CD4-positive, alpha-beta T cell (primary cell): ENCODE measurements around the gene MAST4. TPM values are rescaled to one million over a fixed set of nuclear protein-coding genes. Genes with fewer than 3 reads are reported as not detected.

Experiments
- ATAC-seq: fragments of 200-7000 bp; cut with Tn5 transposase; one replicate; pipeline ENCODE4 v1.10.0; 2022; ENCODE audit warnings: mild to moderate bottlenecking; ENCODE audit not compliant: poor library complexity
- CTCF ChIA-PET: fragments of 350-600 bp; sonication (Branson Sonifier 250); formaldehyde crosslinking; loops from one replicate; lab custom pipeline; 2021; ENCODE audit warnings: antibody characterized with exemption, inconsistent platforms; lab: Charles Lee
- POLR2A ChIA-PET: fragments of 350-600 bp; sonication (Branson Sonifier 250); formaldehyde crosslinking; loops from one replicate; lab custom pipeline; 2021; ENCODE audit warnings: antibody characterized with exemption, inconsistent platforms; lab: Charles Lee
- DNase-seq, 14 experiments: peaks; one replicate each; pipeline ENCODE4 v3.0.0-alpha.2; 2013 to 2020; ENCODE audit warnings: mixed read lengths in 2 of 14
- H3K27ac ChIP-seq, 2 donors: one replicate each; pipeline versions ENCODE4 v1.5.1 to v1.7.0; 2013; ENCODE audit warnings: low read length in 2 of 2, low read depth in 1 of 2, mild to moderate bottlenecking in 1 of 2
- H3K27me3 ChIP-seq, 2 experiments: 1 replicate in 1 of 2; 2 replicates in 1 of 2; pipeline versions ENCODE4 v1.6.1 to v1.7.0; 2013; ENCODE audit warnings: low read length in 2 of 2, control low read depth in 1 of 2, mild to moderate bottlenecking in 1 of 2, moderate library complexity in 1 of 2; ENCODE audit not compliant: insufficient read depth in 2 of 2, control insufficient read depth in 1 of 2
- H3K36me3 ChIP-seq: one replicate; pipeline ENCODE4 v1.6.1; 2013; ENCODE audit warnings: low read length, control low read depth; ENCODE audit not compliant: insufficient read depth
- H3K4me1 ChIP-seq: one replicate; pipeline ENCODE4 v1.6.1; 2013; ENCODE audit warnings: low read length, control low read depth; ENCODE audit not compliant: insufficient read depth
- H3K4me3 ChIP-seq: one replicate; pipeline ENCODE4 v1.5.1; 2013; ENCODE audit warnings: mild to moderate bottlenecking, low read length, moderate library complexity
- H3K9me3 ChIP-seq, 2 experiments: 1 replicate in 1 of 2; 2 replicates in 1 of 2; pipeline versions ENCODE4 v1.6.1 to v1.7.0; 2013; ENCODE audit warnings: low read length in 2 of 2, mild to moderate bottlenecking in 2 of 2, control low read depth in 1 of 2, moderate library complexity in 1 of 2; ENCODE audit not compliant: control insufficient read depth in 1 of 2, insufficient read depth in 1 of 2
- H3K27ac Mint-ChIP-seq: one replicate; pipeline ENCODE4 v1.8.0; 2020; ENCODE audit warnings: mixed read lengths
- H3K27me3 Mint-ChIP-seq: one replicate; pipeline ENCODE4 v1.8.0; 2021; ENCODE audit warnings: mixed read lengths
- H3K36me3 Mint-ChIP-seq: one replicate; pipeline ENCODE4 v1.8.0; 2021; ENCODE audit warnings: low read depth, mixed read lengths
- H3K4me1 Mint-ChIP-seq: one replicate; pipeline ENCODE4 v1.8.0; 2021; ENCODE audit warnings: low read depth, mixed read lengths
- H3K4me3 Mint-ChIP-seq: one replicate; pipeline ENCODE4 v1.8.0; 2020; ENCODE audit warnings: mild to moderate bottlenecking, mixed read lengths
- H3K9me3 Mint-ChIP-seq: one replicate; pipeline ENCODE4 v1.8.0; 2020; ENCODE audit warnings: mixed read lengths
- intact Hi-C, 2 experiments: fragments of 100-400 bp; cut with DNase I in 1 of 2; cut with micrococcal nuclease in 1 of 2; formaldehyde crosslinking; loops; one replicate each; pipeline versions ENCODE4 v1.15.1 to v1.9.0; 2023 to 2025; cut with DNase I, micrococcal nuclease
- total RNA-seq, 174 experiments: library from RNA in 2 of 174; stranded (reverse) in 2 of 174; gene quantifications; one replicate each; pipeline ENCODE4 v1.2.3 and lab custom pipeline; 2021 to 2026
- TF ChIP-seq, protein P1 (sequence below): fragments of 200-600 bp; IDR thresholded peaks from one replicate; pipeline ENCODE4 v1.8.0; 2022; ENCODE audit warnings: antibody characterized with exemption, mild to moderate bottlenecking

Gene MAST4
- total RNA-seq, 2 experiments from 2014 or later = 21.3 to 21.6 TPM

DNA sequence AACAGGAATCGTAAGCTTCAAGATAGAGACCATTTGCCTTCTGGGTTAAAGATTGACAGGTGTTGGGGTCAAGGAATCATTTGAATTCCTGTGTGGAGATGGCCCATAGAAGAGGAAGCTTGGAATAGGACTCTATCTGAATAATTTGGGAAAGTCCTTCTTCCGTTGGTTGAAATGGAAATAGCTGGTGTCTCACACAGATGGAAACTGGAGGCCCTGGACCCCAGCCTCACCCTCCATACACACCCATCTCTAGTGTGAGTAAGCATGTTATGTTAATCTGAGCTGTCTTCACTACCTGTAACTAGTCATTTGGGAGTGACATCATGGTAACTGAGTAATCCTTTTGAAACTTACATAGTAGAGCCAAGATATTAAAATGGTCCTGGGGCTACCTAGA, 416.0 kb downstream of the MAST4 start:
- Mint-ChIP-seq H3K27me3 (no peaks in the 10 kb centered on the region), H3K36me3 (peaks cover 5% of the 10 kb centered on the region), H3K4me1 (peaks cover 91% of the 10 kb centered on the region), H3K4me3 (no peak overlapping the region), H3K27ac (no peak overlapping the region), H3K9me3 (no peaks in the 10 kb centered on the region)
- H3K4me1 ChIP-seq = peaks cover 12% of the 10 kb centered on the region
- no peak overlapping the region for H3K4me3 ChIP-seq
- TF ChIP-seq, protein P1, sequence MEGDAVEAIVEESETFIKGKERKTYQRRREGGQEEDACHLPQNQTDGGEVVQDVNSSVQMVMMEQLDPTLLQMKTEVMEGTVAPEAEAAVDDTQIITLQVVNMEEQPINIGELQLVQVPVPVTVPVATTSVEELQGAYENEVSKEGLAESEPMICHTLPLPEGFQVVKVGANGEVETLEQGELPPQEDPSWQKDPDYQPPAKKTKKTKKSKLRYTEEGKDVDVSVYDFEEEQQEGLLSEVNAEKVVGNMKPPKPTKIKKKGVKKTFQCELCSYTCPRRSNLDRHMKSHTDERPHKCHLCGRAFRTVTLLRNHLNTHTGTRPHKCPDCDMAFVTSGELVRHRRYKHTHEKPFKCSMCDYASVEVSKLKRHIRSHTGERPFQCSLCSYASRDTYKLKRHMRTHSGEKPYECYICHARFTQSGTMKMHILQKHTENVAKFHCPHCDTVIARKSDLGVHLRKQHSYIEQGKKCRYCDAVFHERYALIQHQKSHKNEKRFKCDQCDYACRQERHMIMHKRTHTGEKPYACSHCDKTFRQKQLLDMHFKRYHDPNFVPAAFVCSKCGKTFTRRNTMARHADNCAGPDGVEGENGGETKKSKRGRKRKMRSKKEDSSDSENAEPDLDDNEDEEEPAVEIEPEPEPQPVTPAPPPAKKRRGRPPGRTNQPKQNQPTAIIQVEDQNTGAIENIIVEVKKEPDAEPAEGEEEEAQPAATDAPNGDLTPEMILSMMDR = no peak
- H3K36me3 ChIP-seq = no peaks in the 10 kb centered on the region
- DNase-seq = no peak
- intact Hi-C loops = no loop called here
- POLR2A ChIA-PET = no interaction called here
- no peaks in the 10 kb centered on the region for H3K9me3 ChIP-seq
- H3K27me3 ChIP-seq = no peaks in the 10 kb centered on the region
- no peak overlapping the region for H3K27ac ChIP-seq
- ATAC-seq = no peak
- CTCF ChIA-PET = no interaction called here

DNA sequence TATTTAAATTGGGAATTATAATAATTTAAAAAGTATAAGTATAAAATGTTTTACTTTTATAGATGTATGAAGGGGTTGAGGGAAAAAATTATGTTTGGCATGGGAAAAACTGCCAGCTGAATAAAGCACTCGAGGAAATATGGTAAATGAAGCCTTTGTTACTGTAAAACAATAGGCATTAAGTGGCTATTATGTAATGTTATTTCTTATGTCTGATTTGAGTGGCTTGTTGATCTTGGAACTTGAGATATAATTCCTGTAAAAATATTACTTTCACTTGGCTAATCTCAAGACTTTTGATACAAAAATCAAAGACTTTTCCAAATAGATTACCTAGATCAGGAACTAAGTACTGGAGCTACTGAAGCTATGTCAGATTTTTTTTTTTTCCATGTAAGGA, 417.5 kb downstream of the MAST4 start:
- no peaks in the 10 kb centered on the region for H3K27me3 ChIP-seq
- no peaks in the 10 kb centered on the region for H3K9me3 ChIP-seq
- H3K4me1 ChIP-seq = peaks cover 10% of the 10 kb centered on the region
- no peak for ATAC-seq
- Mint-ChIP-seq H3K36me3 (peaks cover 12% of the 10 kb centered on the region), H3K27me3 (no peaks in the 10 kb centered on the region), H3K4me3 (no peak overlapping the region), H3K9me3 (no peaks in the 10 kb centered on the region), H3K27ac (no peak overlapping the region), H3K4me1 (peaks cover 75% of the 10 kb centered on the region)
- CTCF ChIA-PET = no interaction called here
- POLR2A ChIA-PET = interaction anchor here (0.8 to 3.7 kb wide), 2 partner anchors 9 to 10 kb away, joined by 3 to 25 read pairs; no protein-coding TSS in a partner anchor
- no peak for DNase-seq
- intact Hi-C loops = no loop called here
- no peak overlapping the region for H3K27ac ChIP-seq
- H3K4me3 ChIP-seq = no peak overlapping the region
- TF ChIP-seq, protein P1 = no peak
- H3K36me3 ChIP-seq = no peaks in the 10 kb centered on the region

DNA sequence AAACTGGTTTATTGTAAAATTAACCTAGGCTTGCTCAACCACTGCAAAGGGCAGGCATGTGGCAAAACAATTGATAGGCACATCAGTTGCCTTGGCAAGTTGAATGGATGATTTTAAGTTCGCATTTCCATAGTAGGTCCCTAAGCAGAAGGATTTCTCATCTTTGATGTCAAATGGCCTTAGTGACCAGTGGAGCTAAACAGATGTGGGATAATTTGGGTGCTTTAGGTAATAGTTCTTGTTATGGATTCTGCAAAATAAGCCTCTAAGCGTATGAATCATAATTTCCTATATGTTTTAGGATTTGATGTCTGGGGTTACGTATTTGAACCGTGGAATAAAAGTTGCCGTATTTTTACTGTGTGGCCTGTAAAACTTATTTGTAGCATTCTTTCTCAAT, 418.0 kb downstream of the MAST4 start:
- peaks cover 14% of the 10 kb centered on the region for H3K36me3 Mint-ChIP-seq
- no peak overlapping the region for H3K27ac Mint-ChIP-seq
- Histone ChIP-seq H3K27me3 (no peaks in the 10 kb centered on the region), H3K36me3 (no peaks in the 10 kb centered on the region), H3K27ac (no peak overlapping the region), H3K4me3 (no peak overlapping the region), H3K9me3 (no peaks in the 10 kb centered on the region), H3K4me1 (peaks cover 10% of the 10 kb centered on the region)
- TF ChIP-seq, protein P1 = no peak
- peak overlapping the region; percentile 8 for H3K4me3 Mint-ChIP-seq
- POLR2A ChIA-PET = interaction anchor here (0.8 to 3.7 kb wide), 3 partner anchors 9 to 147 kb away, joined by 3 to 25 read pairs (median 4); no protein-coding TSS in a partner anchor
- ATAC-seq (no peak), DNase-seq (no peak)
- H3K27me3 Mint-ChIP-seq = no peaks in the 10 kb centered on the region
- intact Hi-C loops = no loop called here
- H3K4me1 Mint-ChIP-seq = peaks cover 70% of the 10 kb centered on the region
- CTCF ChIA-PET = no interaction called here
- no peaks in the 10 kb centered on the region for H3K9me3 Mint-ChIP-seq
